Endothelial cell of umbilical vein (primary cell): ENCODE results near the gene ANKS1A.

Experiments
- CTCF ChIP-seq, 2 donors: IDR thresholded peaks; 1 replicate in 1 of 2; 2 replicates in 1 of 2; pipeline ENCODE4 v1.5.1; 2011; ENCODE audit warnings: low read length in 2 of 2, mild to moderate bottlenecking in 2 of 2, moderate library complexity in 2 of 2, control low read depth in 1 of 2, inconsistent platforms in 1 of 2, low read depth in 1 of 2; ENCODE audit not compliant: insufficient read depth in 1 of 2; ENCODE audit errors: extremely low read depth in 1 of 2
- EZH2 ChIP-seq: IDR thresholded peaks from 2 replicates; pipeline ENCODE4 v1.6.1; 2012; ENCODE audit warnings: borderline replicate concordance, low read depth, mild to moderate bottlenecking, moderate library complexity, low read length, inconsistent platforms; ENCODE audit not compliant: severe bottlenecking
- MAX ChIP-seq: IDR thresholded peaks from 2 replicates; pipeline ENCODE4 v1.6.1; 2011; ENCODE audit not compliant: insufficient read depth, insufficient read length
- POLR2A ChIP-seq: IDR thresholded peaks from 2 replicates; pipeline ENCODE4 v1.6.1; 2012; ENCODE audit warnings: low read depth, mild to moderate bottlenecking, control low read depth, low read length
- POLR2AphosphoS5 ChIP-seq: IDR thresholded peaks from 2 replicates; pipeline ENCODE4 v1.6.1; 2012; ENCODE audit warnings: low read depth, mild to moderate bottlenecking, control low read depth, low read length, moderate library complexity; ENCODE audit not compliant: insufficient read depth

DNA sequence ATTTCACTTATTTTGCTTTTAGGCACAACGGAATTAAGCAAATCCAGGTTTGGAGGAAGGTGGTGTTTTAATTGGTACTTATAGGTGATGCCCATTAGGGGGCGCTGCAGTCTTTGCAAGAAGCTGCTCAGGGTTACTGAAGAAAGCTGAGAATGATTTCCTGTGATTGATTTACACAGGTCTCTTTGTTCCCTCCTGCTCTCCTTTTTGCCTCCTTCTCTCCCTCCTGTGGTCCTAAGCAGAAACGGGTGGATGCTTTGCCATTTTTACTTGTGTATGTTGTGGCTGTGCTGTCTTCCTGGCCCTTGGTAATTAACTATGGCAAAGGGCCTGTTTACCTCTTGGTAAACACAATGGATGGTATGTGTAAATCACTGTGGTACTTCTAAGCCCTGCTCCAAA, 97.8 kb downstream of the ANKS1A start:
- peak; percentile 64 to 68 for TF ChIP-seq CTCF (IDR thresholded peaks at IDR 0.05; ENCODE audit: extremely low read depth in 1 of 2, insufficient read depth in 1 of 2, low read depth in 1 of 2, low read length in 2 of 2)
- no peak for TF ChIP-seq MAX
- TF ChIP-seq POLR2A: no peak
- no peak for TF ChIP-seq POLR2AphosphoS5
- TF ChIP-seq EZH2: no peak
